Esophagus muscularis mucosa (tissue), 4 donors: ENCODE data around the gene PIK3R5. TPM values are rescaled to one million over a fixed set of nuclear protein-coding genes. Genes with fewer than 3 reads are reported as not detected.

Experiments
- DNase-seq: peaks from one replicate; pipeline ENCODE4 v3.0.0-alpha.2; 2017; ENCODE audit errors: extremely low spot score
- H3K27ac ChIP-seq, 4 donors: fragments of 200-600 bp; sonication (generic); replicated peaks in 1 of 4; 1 replicate in 3 of 4; 2 replicates in 1 of 4; pipeline ENCODE4 v1.5.1; 2016 to 2019; ENCODE audit warnings: mild to moderate bottlenecking in 1 of 4
- H3K27me3 ChIP-seq, 4 donors: fragments of 200-600 bp; sonication (generic); one replicate each; pipeline versions ENCODE4 v1.5.1 to v1.6.0; 2016 to 2019
- H3K36me3 ChIP-seq, 4 donors: fragments of 200-600 bp; sonication (generic); one replicate each; pipeline ENCODE4 v1.5.1; 2016 to 2019
- H3K4me1 ChIP-seq, 4 donors: fragments of 200-600 bp; sonication (generic); one replicate each; pipeline ENCODE4 v1.5.1; 2016 to 2019
- H3K4me3 ChIP-seq, 4 donors: fragments of 200-600 bp; sonication (generic); 1 replicate in 2 of 4; 2 replicates in 2 of 4; pipeline ENCODE4 v1.5.1; 2016 to 2019; ENCODE audit warnings: mild to moderate bottlenecking in 4 of 4, moderate library complexity in 1 of 4
- H3K9me3 ChIP-seq, 4 donors: fragments of 200-600 bp; sonication (generic); 1 replicate in 3 of 4; 2 replicates in 1 of 4; pipeline ENCODE4 v1.5.1; 2016 to 2019
- EP300 ChIP-seq: sonication (generic); formaldehyde crosslinking; IDR thresholded peaks from one replicate; pipeline ENCODE4 v1.6.1; 2017; ENCODE audit warnings: antibody characterized with exemption
- POLR2A ChIP-seq: fragments of 450-650 bp; IDR thresholded peaks from one replicate; pipeline ENCODE4 v1.6.1; 2017; ENCODE audit warnings: antibody characterized with exemption, moderate library complexity, mild to moderate bottlenecking, low read depth
- POLR2AphosphoS5 ChIP-seq, 2 donors: sonication (generic); formaldehyde crosslinking; IDR thresholded peaks; one replicate each; pipeline ENCODE4 v1.6.1; 2017; ENCODE audit warnings: antibody characterized with exemption in 2 of 2
- WGBS: methylation state at CpG from one replicate; pipeline ENCODE4 v1.1.5; 2018; 5-methylcytosine and 5-hydroxymethylcytosine counted together
- intact Hi-C: fragments of 100-400 bp; cut with DNase I; formaldehyde crosslinking; loops from one replicate; pipeline ENCODE4 v1.15.1; 2023
- total RNA-seq, 4 donors: library from RNA; depleted of rRNA; stranded (reverse); fragments of >200 nt; gene quantifications; one replicate each; pipeline versions ENCODE4 v1.1.0 to v1.2.1, GENCODE V29; 2016
- TF ChIP-seq, protein P1 (sequence below), 3 experiments: fragments of 200-600 bp in 2 of 3; fragments of 450-650 bp in 1 of 3; sonication (generic) in 2 of 3; IDR thresholded peaks; one replicate each; pipeline ENCODE4 v1.5.1; 2017 to 2019; ENCODE audit warnings: antibody characterized with exemption in 3 of 3, mild to moderate bottlenecking in 2 of 3, moderate library complexity in 1 of 3

Gene PIK3R5
- total RNA-seq, 4 donors from 2014 or later: 7.0 to 16.2 (median 9.6) TPM

DNA sequence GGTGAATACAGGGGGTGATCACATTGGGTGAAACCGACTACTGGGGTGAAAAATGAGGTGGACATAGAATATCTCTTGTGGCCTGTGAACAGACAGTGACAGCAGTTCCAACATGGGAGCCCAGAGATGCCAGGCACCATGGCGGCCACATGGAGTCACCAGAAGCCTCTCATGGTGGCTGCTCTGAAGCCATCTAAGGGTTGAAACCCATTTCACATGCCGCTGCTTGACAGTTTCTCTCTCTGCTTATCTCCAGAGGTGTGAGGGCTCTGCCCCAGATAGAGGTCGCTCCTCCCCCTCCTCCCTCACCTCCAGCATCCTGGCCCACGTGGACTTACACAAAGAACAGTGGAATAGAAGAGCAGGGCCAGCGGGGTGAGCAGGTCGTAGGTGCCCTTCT, 60.2 kb downstream of the PIK3R5 start:
- WGBS: 79% methylated on average over 5 of the region's 7 CpGs
- intact Hi-C loops: no loop called here
- no peak overlapping the region for H3K27ac ChIP-seq

DNA sequence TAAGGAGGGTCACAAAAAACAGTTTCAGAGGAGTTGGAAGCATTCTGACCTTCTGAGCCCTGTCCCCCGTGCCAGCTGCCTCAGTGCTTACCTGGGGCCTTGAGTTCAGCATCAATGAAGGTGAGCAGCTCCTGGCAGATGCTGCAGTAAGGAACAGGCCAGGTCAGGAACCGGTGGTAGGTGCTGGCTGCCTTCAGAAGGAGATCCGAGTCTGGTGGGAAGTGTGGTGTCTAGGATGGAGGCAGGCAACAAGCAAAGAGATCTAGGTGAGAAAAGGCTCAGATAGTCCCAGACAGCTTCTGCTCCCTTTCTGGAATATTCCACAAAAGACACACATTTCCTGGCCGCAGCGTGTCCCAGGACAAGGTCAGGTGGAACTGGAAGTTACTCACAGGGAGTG, 60.8 kb downstream of the PIK3R5 start:
- DNase-seq: peak; percentile 66
- TF ChIP-seq, protein P1, sequence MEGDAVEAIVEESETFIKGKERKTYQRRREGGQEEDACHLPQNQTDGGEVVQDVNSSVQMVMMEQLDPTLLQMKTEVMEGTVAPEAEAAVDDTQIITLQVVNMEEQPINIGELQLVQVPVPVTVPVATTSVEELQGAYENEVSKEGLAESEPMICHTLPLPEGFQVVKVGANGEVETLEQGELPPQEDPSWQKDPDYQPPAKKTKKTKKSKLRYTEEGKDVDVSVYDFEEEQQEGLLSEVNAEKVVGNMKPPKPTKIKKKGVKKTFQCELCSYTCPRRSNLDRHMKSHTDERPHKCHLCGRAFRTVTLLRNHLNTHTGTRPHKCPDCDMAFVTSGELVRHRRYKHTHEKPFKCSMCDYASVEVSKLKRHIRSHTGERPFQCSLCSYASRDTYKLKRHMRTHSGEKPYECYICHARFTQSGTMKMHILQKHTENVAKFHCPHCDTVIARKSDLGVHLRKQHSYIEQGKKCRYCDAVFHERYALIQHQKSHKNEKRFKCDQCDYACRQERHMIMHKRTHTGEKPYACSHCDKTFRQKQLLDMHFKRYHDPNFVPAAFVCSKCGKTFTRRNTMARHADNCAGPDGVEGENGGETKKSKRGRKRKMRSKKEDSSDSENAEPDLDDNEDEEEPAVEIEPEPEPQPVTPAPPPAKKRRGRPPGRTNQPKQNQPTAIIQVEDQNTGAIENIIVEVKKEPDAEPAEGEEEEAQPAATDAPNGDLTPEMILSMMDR (IDR thresholded peaks at IDR 0.05): no peak
- TF ChIP-seq POLR2A: no peak
- TF ChIP-seq POLR2AphosphoS5 (IDR thresholded peaks at IDR 0.05): no peak
- Histone ChIP-seq H3K36me3 (no peaks in the 10 kb centered on the region), H3K27ac (no peak overlapping the region), H3K9me3 (no peaks in the 10 kb centered on the region), H3K4me3 (no peak overlapping the region), H3K27me3 (peaks cover 0 to 20% (median 0%) of the 10 kb centered on the region in 4 donors), H3K4me1 (no peaks in the 10 kb centered on the region)
- intact Hi-C loops: no loop called here
- 94% methylated on average over 5 of the region's 5 CpGs for WGBS

More for the DNA sequence above, 60.2 kb downstream of the PIK3R5 start:
- H3K36me3 ChIP-seq: no peaks in the 10 kb centered on the region
- no peak overlapping the region for H3K4me3 ChIP-seq
- no peaks in the 10 kb centered on the region for H3K4me1 ChIP-seq
- no peaks in the 10 kb centered on the region for H3K9me3 ChIP-seq
- H3K27me3 ChIP-seq: peaks cover 0 to 18% (median 0%) of the 10 kb centered on the region in 4 donors
- no peak for TF ChIP-seq POLR2A
- TF ChIP-seq, protein P1 (IDR thresholded peaks at IDR 0.05): no peak
- no peak for TF ChIP-seq POLR2AphosphoS5 (IDR thresholded peaks at IDR 0.05)
- no peak for TF ChIP-seq EP300
- DNase-seq: peak; percentile 66

DNA sequence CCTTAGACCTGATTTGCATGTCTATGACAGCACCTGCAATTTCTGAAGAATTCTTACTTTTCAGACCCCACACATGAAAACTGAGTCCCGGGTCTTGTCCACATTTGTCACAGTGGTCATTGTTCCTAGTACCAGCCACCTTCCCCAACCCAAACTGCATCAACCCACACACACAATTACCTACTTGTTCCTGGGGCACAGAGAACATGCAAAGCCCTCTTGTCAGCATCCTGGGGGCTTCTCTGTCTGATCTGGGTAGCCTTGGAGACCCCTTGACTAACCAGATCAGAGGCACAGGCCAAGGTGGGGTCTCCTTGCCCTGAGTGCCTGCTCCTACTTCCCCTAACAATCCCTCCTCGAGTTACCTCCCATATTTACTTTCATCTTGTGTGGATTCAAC, 61.3 kb downstream of the PIK3R5 start:
- intact Hi-C loops: no loop called here
- 64% methylated on average over 2 of the region's 2 CpGs for WGBS
- DNase-seq: peak; percentile 88
- Histone ChIP-seq H3K4me1 (no peaks in the 10 kb centered on the region), H3K27ac (no peak overlapping the region), H3K4me3 (no peak overlapping the region), H3K9me3 (no peaks in the 10 kb centered on the region), H3K36me3 (no peaks in the 10 kb centered on the region), H3K27me3 (peaks cover 0 to 25% (median 0%) of the 10 kb centered on the region in 4 donors)
- TF ChIP-seq POLR2AphosphoS5 (IDR thresholded peaks at IDR 0.05) (no peak), EP300 (no peak), POLR2A (no peak)
- TF ChIP-seq, protein P1 (IDR thresholded peaks at IDR 0.05): no peak

DNA sequence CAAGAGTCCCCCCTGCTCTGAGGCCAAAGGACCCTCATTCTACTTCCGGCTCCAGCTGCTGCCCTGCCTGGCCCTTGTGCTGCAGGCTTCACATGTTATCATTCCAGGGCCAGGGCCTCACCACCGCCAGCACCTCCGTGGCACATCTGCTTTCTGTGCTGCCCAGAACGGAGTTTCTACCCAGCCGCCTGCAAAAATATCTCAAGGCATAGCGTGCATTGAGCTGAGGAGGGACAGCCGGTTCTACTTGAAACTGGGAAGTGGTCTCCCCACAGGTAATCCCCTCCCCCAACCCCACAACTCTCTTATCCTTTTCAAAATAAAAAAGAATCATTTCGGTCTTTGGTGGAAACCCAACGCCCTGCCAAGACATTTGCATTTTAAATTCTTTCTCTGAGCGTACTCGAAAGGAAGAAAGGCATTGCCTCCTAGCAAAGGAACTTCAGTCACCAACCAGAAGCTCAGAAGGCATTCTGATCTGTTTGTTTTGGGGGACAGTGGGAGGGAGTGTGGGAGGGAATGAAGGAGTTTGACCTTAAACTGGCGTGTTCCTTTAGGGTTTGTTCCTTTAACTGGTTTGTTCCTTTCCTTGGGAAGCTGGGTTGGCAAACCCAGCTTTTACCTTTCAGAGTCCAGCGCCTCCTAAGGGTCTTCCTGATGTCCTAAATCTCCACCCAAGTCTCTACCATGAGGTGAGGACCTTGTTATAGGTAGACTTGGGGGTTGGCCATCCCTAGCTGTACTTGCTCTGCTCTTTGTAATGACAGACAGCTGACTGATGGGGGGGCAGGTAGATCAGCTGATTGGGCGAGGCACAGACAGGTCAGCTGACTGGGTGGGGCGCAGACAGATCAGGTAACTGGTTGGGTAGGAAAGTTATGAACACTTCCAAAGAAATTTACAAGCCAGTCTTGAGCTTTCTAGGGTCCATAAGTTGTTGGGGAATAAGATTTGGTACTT, 64.6 kb downstream of the PIK3R5 start:
- WGBS: 67% methylated on average over 12 of the region's 15 CpGs
- Histone ChIP-seq H3K9me3 (no peaks in the 10 kb centered on the region), H3K27me3 (peaks cover 0 to 22% (median 0%) of the 10 kb centered on the region in 4 donors), H3K27ac (no peak overlapping the region), H3K36me3 (no peaks in the 10 kb centered on the region), H3K4me3 (no peak overlapping the region), H3K4me1 (no peaks in the 10 kb centered on the region)
- no peak for TF ChIP-seq POLR2A
- TF ChIP-seq POLR2AphosphoS5 (IDR thresholded peaks at IDR 0.05): no peak
- no peak for TF ChIP-seq EP300
- TF ChIP-seq, protein P1 (IDR thresholded peaks at IDR 0.05): no peak
- intact Hi-C loops: no loop called here
- DNase-seq: no peak
